GM18499 (cell line): ENCODE measurements around the gene ERCC6L.

Experiments used
- ATAC-seq: cut with Tn5 transposase; IDR thresholded peaks from one replicate; pipeline ENCODE4 v1.9.1; 2021; ENCODE audit warnings: moderate number of reproducible peaks; ENCODE audit not compliant: insufficient read depth, unreplicated experiment

Gene ERCC6L

GRCh38 chrX:72238721-72239475, at the start of gene ERCC6L:
ERCC6L (minus strand) TSS chrX:72239027; CDS start chrX:72238911, 116 bp downstream.
- peak; percentile 55 for ATAC-seq

DNA sequence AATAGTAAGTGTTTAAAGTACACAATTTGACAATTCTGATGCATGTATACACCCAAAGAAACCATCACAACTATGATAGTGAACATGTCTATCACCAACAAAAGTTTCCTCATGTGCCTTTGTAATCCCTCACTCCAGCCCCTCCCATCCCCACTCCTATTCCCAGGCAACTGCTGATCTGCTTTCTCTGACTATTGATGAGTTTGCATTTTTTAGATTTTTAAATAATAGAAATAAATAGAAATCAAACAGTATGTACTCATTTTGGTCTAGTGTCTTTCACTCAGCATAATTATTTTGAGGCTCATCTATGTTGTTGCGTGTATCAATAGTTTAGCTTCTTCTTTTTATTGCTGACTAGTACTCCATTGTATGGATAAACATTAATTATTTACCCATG, 43.5 kb upstream of the ERCC6L start:
- ATAC-seq, result no peak

DNA sequence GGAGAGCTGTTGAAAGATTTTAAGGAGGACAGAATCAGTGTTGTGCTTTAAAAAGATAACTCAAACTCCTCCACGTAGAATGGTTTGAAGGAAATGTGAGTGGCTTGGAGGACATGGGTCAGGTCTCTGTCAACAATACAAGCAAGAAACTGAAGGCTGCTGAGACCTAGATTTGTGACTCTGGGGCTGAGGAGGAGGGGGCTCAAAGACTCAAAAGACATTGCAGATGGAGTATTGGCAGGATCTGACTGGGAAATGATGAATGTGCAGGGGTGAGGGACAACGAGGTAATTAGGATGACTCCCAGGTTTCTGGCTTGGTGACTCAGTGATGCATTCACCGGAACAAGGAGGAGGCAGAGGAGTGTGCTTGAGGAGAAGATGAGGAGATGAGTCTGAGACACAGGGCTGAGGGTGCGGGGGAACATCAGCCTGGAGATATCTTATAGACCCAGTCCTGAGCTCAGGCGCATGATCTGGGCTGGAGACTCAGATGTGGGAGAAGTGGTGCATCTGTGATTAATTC, 41.6 kb upstream of the ERCC6L start:
- no peak for ATAC-seq

DNA sequence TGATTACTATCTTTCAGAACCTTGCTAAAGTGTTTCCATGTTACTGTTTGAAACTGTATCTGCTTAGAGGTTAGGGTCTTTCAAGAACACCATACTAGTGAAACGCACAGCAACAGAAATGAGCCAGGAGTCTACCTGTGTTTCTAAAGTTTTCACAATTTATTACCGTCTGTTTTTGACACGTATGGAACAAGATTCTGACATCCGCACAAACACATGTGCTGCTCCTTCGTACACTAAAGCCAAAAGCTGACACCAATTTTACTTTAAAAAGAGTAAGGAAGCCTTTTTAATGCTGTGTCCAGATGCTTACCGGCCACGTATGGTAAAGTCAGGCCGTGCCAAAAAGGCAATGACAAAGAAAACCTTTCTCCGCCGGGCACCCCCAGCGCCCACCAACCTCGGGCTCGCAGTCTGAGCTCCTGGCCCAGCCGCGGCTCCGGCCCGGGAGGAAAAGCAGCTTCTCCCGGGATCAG, 37.7 kb upstream of the ERCC6L start:
- no peak for ATAC-seq

- ATAC-seq, result no peak
Observed at GRCh38 chrX:72274526-72274925, 35.7 kb upstream of the ERCC6L start.

GRCh38 chrX:72273718-72274117, 34.9 kb upstream of the ERCC6L start:
- ATAC-seq, result no peak

DNA sequence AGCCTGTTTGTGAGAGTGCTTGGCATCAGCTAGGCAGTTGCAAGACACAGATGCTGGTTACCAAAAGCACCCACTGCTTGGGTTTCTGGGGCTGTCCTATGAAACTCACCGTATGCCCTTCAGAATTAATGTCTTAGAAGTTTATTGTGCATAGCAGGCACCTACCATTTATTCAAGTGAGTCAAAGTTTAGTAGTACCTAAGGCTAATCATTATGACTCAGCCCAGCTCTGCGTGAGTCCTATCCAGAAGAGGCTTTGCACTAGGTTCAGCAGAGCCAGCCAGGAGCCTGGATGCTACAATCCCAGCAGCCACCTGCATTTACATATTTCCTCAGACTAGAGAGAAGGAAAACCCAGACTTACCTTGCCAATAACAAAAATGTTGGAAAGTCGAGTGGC, 34.0 kb upstream of the ERCC6L start:
- no peak for ATAC-seq

- ATAC-seq, result no peak
Observed at GRCh38 chrX:72271812-72272211, 33.0 kb upstream of the ERCC6L start.

- no peak for ATAC-seq
Observed at GRCh38 chrX:72271091-72271788, 32.4 kb upstream of the ERCC6L start.

DNA sequence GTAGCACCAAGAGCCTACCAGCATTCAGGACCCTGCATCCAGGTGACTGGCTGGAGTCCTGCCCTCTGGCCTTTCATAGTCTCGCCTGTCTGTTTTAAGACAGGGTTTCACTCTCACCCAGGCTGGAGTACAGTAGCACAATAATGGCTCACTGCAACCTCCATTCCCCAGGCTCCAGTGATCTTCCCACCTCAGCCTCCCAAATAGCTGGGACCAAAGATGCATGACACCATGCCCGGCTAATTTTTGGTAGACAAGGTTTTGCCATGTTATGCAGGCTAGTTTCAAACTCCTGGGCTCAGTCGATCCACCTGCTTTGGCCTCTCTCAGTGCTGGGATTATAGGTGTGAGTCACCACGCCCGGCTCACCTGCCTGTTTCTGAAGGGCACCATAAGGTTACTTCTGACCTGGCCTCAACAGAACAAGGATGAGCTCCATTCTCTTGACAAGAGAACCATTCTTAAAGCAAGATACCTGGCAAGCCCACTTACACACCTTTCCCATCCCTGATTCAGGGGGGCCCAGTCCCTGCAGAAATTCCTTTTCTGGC, 31.6 kb upstream of the ERCC6L start:
- ATAC-seq, result no peak

GRCh38 chrX:72269671-72270251, 30.9 kb upstream of the ERCC6L start:
- no peak for ATAC-seq

DNA sequence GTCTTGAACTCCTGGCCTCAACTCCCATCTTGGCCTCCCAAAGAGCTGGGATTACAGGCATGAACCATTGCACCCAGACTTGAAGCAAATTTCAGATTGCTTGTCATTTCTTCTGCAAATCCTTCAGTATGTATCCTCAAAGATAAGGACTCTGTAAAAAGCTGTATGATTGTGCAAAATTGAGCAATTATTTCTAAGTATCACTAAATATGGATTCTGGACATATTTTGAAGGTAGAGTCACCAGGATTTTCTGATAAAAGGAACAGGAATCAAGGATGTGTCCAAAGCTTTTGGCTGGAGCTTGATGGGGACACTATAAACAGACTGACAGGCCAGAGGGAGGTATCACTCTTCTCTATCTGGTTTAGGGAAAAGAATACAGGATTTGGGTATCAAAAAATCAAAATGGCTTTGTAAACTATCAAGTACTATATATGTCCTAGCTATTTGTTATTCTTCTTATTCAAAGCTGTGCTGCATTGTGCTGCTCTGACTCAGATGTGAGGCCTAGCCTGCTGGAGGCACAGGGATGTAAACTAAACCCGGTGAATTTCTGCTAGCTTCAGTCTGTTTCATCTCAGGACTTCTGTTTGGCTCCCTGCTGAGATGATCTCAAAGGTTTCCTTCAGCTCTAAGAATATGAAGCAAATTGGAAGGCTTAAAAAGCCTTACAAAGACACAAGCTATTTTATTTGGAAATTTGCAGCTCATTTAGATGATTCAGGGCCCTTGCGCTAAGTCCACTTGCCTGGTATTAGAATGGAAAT, 30.0 kb upstream of the ERCC6L start:
- no peak for ATAC-seq

DNA sequence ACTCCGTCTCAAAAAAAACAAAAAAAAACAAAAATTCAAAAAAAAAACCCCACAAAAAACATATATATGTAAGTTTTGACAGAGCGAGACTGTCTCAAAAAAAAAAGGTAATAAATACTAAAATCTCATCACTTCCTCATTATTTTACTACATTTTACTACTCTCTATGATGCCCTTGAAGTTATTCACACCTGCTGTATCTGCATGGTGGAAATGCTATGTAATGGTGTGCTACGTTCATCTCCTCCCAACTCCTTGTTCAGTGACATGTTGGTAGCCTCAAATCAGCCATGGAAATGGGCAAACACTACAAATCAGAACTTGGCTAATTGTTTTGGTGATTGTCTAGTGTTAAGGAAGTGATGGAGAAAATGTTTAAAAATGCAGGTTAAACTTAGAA, 26.4 kb upstream of the ERCC6L start:
- no peak for ATAC-seq

- no peak for ATAC-seq
Observed at GRCh38 chrX:72262077-72262476, 23.2 kb upstream of the ERCC6L start.

- ATAC-seq, result no peak
Observed at GRCh38 chrX:72260448-72260847, 21.6 kb upstream of the ERCC6L start.

DNA sequence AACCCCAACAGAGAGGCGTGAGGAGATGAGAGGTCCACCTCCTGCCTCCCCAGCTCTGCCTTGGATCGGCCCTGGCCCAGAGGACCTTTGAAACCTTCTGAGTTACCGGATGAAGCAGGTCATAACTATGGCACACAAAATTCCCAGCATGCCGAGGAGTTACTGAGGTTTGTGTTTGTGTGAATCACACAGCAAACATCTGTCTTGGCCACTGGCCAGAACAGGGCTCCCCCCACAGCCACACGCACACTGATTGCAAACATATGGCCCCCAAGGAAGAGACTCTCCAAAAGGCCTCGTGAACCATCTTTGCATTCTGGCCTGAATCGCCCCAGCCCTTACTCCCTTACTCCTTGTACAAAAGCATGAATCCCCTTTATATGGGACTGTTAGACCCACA, 19.3 kb upstream of the ERCC6L start:
- ATAC-seq, result no peak

GRCh38 chrX:72255864-72256263, 17.0 kb upstream of the ERCC6L start:
- no peak for ATAC-seq

DNA sequence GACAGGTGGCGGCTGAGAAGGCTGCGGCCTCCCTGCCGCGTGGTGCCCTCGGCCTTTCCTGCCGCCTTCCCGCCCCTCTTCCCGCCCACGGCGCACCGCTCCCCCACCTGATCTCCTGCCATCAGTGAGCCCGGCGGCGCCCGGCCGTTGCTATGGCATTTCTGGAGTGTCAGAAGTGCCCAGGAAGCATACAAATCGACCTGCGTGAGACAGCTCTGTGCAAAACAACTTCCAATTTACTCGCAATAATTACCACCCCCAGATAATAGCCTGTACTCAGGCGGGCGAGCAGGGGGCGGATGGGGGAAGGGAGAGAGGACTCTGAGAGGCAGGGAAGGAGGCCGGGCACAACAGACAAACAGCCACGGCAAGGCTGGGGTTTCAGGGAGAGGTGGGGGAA, 16.6 kb upstream of the ERCC6L start:
- no peak for ATAC-seq

GRCh38 chrX:72254816-72255215, 16.0 kb upstream of the ERCC6L start:
- no peak for ATAC-seq

DNA sequence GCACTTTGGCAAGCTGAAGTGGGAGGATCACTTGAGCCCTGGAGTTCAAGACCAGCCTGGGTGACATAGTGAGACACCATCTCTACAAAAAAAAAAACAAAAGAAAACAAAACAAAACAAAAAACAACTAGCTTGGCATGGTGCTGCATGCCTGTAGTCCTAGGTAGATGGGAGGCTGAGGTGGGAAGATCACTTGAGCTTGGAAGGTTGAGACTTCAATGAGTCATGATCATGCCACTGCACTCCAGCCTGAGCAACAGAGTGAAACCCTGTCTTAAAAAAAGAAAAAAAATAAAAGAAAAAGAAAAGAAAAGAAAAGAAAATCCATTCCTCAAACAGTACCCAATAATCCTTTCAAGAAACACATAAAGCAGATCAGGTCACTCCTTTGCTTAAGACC, 14.9 kb upstream of the ERCC6L start:
- no peak for ATAC-seq
